GOT3 (cell line): Measurements from ENCODE around the gene MSL2.
A peak's percentile ranks its signal among the peaks of the same experiment; 100 is the strongest.
"Not testable (repeated sequence)": the region's sequence is repeated elsewhere in the genome, so short reads cannot be mapped to it uniquely, and the experiment has no call there.

ENCODE experiments used
- DNase-seq: peaks from one replicate; lab custom pipeline; 2025; ENCODE audit warnings: mixed read lengths; lab: John Stamatoyannopoulos, UW

The MSL2 gene, protein sequence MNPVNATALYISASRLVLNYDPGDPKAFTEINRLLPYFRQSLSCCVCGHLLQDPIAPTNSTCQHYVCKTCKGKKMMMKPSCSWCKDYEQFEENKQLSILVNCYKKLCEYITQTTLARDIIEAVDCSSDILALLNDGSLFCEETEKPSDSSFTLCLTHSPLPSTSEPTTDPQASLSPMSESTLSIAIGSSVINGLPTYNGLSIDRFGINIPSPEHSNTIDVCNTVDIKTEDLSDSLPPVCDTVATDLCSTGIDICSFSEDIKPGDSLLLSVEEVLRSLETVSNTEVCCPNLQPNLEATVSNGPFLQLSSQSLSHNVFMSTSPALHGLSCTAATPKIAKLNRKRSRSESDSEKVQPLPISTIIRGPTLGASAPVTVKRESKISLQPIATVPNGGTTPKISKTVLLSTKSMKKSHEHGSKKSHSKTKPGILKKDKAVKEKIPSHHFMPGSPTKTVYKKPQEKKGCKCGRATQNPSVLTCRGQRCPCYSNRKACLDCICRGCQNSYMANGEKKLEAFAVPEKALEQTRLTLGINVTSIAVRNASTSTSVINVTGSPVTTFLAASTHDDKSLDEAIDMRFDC

DNA sequence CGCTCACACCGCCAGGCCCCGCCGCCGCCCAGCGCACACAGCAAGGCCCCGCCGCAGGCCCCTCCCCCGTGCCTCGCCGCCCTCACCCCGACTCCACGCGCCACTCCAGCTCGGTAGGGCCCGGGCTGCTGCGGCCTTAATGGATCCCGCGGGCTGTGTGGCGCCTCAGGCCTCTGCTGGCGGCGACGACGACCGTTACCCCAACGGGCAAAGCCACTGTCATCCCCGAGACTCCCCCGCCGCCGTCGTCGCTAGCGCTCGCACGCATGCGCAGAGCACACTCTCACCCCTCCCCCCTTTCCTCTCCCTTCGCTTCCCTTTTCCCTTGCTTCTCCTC, at the start of gene MSL2:
Gene MSL2 (minus strand): TSS at position 272 of the 337 bp plus-strand sequence. CDS start 1,222 bp downstream, outside the sequence.
- DNase-seq: peak; percentile 93

DNA sequence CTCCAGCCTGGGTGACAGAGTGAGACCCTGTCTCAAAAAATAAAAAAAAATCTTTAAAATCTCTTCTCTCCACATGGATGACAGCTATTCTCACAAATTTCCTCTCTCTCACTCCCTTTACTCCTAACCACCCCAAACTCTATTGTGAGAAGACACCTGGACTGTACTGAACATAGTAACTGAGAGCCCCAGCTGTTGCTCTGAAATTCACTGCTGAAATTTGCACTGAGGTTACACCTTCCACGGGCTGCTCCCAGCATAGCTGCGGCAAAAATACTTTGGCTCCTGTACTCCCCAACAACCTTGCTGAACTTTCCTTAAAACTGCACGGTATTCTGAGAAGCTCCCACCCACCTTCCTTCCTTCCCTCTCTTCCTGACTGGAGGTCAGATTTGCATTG, 49.6 kb upstream of the MSL2 start:
- DNase-seq: no peak

DNA sequence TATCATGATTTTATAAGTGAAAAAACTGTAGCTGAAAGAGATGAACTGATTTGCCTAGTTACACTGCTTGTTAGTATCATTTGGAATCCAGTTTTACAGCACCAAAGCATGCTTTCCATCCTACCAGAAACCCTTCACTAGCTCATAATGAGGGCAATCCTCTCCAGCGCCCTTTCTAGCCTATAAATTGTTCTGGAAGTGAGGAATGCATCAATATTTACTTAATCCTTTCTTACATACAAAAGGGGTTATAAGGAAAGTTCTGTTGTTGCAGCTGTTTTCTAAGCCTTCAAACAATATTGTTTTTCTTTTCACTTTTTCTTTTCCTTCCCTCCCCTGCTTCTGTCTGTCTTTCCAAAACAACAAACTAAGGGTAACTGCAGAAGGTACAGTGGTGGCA, 43.0 kb upstream of the MSL2 start:
- no peak for DNase-seq

DNA sequence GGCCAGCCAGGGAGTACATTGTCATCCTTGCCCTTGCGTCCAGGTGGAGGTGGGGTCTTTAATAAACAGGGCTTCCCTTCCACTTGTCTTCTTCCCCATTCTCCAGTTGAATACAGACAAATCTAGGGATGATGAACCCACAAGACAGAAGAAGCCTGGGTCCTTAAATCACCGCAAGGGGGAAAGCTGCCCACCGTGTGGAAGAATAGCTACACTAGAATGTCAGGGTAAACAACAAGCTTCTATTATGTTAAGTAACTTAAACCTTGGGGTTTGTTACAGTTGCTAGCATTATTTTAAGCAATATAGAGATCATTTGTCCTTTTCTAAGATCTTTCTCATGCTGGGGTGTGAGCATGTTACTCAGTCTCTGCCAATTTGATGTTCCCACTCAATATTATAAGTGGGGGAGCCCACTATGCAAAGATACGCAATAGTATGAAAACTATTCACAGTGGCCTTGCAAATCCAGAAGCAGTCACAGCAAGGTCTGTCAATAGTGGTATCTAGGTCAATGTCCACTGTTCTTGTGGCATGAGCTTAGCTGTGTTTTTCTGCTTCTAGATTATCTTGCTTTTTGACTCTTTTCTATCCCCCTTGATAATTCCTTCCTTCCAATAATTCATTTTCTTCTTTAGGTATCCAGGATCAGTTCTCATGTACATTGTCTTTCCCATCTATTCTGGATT, 42.0 kb upstream of the MSL2 start:
- DNase-seq: no peak

DNA sequence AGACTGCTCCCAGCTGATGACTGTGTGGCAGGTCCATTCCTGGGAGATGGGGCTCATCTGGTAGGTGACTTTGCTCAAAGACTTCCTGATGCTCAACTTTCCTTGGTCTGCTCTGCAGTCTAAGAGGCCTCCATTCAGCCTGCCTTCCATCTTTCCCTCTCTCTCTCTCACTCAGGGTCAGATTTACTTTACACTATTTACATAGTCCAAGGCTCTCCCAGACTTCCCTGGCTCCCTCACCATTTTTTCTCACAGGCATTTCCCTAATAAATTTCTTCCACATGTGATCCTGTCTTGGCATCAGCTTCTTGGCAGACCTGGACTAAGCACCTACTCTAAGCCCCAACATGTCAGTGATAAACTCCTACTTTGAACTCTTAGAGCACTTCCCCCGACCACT, 41.0 kb upstream of the MSL2 start:
- DNase-seq: no peak

DNA sequence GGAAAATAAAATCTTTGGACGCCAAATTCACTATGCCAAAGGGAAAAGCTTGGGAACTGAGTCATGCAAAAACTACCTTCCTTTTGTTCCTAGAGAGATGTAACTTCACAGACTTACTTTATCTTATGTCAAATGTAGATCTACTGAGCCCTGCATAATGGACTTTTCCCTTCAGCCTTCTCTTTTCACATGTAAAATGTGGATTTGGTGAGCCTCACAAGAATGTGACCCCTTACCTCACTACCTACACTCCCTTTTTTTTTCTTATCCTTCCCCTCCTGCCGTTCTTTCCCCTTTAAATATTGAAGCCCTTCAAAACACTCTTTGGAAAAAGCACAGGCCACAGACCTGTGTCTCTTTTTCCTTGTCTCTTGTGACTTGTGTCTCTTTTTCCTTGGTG, 40.0 kb upstream of the MSL2 start:
- no peak for DNase-seq

DNA sequence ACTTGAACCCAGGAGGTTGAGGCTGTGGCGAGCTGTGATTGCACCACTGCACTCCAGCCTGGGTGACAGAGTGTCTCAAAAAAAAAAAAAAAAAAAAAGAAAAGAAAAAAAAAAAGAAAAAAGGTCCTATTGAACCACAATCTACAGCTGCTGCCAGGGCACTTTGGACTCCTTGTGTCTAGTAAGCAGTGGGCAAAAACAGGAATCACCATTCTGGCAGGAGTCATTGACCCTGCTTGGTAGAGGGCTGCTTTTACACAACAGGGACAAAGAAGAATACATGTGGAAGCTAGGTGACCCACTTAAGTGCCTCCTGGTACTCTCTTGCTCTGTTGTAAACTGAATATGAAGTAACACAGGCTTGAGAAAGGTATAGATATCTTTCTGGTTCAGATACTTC, 39.4 kb upstream of the MSL2 start:
- no peak for DNase-seq

DNA sequence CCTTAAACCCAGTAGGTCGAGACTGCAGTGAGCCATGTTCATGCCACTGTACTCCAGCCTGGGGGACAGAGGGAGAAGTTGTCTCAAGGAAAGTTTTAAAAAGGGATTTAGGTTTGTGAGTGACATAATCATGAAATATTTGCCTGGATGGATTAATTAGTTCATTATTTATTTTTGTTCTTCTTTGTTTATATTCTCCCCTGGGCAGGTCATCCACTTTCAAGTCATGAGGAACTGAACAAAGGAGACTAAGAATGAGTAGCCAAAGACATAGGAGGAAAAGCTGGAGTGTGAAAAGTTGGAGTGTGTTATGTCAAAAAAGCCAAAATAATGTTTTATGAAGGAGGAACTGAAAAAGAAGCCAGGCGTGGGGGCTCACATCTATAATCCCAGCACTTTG, 36.3 kb upstream of the MSL2 start:
- no peak for DNase-seq

DNA sequence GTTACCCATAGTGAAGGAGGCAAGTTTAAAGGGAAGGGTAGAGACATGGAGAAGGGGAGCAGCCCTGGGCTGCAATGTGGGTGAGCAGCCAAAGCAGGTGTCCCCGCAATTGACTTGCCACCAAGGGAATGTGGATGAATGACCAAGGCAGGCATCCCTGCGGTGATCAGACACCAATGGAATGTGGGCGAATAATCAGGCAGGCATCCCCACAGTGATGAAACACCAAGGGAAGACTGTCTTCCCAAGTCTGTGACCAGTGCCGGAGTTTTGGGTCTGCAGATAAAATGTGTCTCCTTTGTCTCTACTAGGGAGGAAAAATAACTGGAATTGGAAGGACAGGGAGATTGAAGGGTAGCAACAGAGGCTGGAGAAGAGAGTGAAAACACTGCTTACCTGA, 26.6 kb upstream of the MSL2 start:
- DNase-seq: not testable (repeated sequence)

DNA sequence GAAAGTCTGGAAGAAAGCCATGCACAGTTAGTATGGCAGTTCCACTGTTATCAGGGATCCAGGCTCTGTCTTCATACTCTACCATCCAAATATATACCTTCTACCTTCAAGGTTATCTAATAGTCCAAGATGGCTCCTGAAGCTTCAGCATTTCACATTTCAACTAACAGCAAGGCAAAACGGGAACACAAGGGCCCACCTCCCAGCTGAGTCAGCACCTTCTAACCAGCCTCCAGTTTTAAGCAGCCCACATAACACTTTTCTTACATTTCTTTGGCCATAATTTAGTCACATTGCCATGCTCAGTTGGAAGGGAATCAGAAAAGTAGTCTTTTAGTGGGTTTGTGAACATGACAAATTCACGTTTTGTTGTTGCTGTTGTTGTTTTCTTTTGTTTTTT, 15.4 kb upstream of the MSL2 start:
- DNase-seq: no peak

DNA sequence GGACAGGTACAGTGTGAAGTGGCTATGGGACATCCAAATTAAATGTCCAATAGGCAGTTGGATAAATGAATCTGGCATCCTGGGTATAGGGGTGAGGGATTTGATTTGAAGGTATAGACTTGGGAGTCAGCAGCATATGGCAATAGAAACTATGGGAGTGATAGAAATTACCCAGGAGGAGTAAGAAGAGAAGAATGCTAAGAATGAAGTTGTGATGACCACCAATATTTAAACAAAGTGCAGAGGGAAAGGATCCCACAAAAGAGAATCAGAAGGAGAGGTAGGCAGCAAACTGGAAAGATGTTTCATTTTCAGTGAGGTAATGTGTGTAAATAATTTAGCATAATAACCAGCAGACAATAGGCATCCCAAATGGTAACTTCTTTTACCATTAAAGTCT, 13.8 kb upstream of the MSL2 start:
- no peak for DNase-seq

DNA sequence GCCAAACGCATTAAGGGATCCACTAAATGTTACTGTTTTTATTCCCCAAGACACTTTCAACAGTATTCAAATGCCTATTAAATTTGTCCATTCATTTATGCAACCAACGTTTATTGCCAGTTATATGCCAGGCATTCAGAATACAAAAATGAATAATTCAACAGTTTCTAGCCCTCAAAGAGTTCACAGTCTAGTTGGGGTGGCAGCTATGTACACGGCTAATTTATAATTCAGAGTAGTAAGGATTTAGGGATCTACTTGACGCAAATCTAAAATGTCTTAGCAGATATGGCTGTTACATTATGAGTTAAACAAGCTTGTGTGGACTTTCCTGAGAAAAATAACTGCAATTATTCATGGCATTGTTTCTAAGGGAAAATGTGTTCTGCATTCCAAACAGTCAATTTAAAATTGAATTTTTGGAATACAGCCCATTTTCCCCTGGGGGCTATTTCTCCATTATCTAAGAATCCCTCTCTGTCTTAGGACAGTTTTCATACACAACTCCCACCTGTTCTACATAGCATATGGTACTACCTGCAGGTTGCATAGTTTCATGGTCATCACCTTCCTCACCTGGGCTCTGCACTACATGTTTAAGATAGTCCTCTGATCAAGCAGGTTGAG, 11.5 kb upstream of the MSL2 start:
- DNase-seq: no peak

DNA sequence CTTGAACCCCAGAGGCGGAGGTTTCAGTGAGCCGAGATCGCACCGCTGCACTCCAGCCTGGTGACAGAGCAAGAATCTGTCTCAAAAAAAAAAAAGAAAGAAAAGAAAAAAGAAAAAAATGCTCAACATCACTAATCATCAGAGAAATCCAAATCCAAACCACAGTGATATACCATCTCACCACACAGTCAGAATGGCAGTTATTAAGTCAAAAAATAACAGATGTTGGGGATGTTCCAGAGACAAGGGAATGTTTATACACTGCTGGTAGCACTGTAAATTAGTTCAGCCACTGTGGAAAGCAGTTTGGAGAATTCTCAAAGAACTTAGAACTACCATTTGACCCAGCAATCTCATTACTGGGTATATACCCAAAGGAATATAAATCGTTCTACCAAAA, 3.1 kb upstream of the MSL2 start:
- not testable (repeated sequence) for DNase-seq

DNA sequence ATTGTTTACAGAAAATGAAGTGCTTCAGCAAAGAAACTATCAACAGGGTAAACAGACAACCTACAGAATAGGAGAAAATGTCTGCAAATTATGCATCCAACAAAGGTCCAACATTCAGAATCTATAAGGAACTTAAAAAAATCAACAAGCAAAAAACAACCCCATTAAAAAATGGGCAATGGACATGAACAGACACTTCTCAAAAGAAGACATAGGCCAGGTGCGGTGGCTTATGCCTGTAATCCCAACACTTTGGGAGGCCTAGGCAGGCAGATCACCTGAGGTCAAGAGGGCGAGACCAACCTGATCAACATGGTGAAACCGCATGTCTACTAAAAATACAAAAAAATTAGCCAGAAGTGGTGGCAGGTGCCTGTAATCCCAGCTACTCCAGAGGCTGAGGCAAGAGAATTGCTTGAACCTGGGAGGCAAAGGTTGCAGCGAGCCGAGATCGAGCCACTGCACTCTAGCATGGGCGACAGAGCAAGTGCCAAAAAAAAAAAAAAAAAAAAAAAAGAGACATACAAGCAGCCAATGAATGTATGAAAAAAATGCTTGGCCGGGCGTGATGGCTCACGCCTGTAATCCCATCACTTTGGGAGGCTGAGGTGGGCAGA, 2.4 kb upstream of the MSL2 start:
- DNase-seq: not testable (repeated sequence)

DNA sequence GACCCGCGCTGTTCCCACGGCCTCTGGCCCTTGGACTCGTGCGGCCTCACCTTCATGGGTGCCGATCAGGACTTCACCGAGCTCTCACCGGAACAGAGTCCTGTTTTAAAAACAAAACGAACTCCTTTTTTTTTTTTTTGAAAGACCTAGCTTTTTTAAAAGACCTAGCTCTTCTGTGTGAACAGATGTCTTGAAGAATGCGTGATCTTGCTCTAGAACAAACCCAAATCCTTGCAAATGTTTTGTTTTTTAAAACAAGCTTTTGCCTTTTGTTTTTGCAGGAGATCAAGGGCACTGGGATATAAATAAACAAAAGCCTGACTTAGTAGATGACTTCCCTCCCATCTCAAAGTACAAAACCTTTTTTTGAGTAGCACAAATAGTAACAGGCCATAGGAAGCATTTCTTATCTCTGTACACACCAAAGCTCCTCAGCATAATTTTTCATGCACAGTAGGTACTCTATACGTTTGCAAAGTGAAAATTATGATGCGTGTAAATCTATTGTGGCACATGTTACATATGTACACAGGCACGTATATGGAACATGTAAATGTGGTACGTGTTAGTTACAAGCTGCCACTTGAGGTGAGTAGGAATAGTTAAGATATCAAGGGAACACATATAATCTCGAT, 1.1 kb upstream of the MSL2 start:
- DNase-seq: no peak

DNA sequence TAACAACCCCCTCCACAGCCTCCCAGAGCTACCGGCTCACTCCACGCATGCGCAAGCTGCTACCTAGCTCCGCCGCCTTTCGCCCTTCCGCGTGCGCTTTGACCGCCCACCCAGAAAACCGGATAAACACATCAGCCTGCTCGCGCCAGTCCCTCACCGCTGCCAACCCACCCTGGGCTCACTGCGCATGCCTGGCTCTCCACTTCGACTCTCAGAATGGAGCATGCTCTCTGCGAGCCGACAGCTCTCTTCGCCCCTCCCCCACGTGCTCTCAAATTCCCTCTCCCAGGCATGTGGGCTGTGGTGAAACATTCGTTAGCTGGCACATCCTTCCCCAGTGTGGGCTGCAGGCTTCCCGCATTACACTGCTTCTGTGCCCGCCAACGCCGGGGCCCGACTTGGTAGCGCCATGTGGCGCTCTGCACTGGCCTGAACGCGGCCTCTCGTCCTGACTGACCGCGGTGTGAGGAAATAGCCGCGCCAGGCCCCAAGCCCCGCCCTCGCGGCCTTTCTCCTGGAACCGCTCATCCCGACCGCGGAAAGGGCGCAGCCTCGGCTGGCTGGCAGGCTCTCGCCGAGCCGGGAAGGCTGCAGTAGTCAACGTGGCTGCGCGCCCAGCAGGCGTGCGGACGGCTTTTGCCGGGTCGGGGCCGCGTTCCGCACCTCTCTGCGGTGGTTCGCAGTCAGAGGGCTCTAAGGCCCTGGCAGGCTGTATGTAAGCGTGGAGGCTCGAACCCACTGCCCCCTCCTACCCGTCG, 445 bp upstream of the MSL2 start:
- peak; percentile 99 for DNase-seq

DNA sequence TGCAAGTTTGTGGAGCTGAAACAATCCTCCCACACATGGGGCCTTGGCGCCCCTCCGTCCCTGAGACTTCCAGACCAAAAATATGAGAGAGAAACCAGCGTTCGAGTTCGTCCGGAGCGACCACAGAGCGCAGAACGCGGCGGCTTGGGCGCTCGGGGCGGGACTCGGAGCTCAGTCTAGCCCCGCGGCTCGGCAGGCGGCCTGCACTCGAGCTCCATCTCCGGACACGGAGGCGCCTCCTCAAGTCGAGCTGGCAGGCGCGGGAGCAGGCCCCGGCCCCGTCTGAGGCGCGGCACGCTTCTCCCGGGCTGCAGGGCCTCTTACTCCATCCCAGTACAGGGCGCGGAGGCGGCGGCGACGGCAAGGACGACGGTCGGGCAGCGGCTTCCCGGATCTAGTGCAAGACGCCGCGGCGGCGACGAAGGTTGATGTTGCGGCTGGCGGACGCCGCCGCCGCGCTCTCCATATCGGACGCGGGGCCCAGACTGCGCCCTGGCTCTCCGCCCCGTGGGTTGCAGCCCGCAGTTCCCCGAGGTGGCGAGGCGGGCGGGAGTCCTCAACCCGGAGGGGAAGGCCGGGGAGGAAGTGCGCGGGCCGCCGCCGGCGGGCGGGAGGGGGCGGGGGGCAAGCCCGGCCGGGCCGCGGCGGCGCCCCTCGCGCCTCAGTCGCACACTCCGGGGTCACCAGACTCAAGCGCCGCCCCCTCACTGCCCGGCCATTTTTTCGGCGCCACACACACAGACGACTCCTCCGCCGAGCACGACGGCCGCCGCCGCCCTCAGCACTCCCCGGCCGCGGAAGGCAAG, 674 bp downstream of the MSL2 start:
- peak; percentile 51 for DNase-seq

DNA sequence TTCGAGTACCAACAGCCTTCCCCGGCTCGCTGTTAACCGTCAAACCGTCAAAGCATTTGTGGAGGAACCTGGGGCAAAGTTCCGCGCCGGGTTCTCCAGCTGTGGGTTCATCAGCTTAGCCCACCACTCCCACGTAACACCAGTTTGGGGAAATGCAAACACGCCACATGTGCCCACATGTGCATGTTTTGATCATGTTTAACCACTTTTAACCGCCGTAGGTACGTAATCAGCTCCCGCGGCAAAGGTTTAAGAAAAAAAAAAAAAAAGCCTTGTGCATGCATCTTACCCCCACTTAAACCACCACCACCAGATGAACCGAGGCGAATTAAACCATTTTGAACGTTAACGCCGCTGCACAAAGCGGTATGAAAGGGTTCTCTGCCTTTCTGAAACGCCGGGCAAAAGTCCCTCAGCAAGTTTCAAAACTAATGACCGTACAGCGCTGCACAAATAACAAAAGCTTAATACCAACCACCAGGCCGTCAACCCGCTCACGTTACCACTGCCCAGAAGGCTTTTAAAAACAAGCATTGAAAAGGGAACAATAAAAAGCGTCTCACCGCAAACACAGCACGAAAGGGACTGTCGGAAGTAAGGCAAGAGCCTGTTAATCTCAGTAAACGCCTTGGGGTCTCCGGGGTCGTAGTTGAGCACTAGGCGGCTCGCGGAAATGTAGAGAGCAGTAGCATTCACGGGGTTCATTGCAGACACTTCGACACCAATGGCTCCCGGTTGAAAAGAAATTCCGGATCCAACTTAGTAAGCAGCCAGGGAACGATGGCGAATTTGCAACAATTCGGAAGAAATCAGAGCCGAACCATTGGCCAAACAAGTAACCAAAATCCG, 1.5 kb downstream of the MSL2 start:
- DNase-seq: no peak

DNA sequence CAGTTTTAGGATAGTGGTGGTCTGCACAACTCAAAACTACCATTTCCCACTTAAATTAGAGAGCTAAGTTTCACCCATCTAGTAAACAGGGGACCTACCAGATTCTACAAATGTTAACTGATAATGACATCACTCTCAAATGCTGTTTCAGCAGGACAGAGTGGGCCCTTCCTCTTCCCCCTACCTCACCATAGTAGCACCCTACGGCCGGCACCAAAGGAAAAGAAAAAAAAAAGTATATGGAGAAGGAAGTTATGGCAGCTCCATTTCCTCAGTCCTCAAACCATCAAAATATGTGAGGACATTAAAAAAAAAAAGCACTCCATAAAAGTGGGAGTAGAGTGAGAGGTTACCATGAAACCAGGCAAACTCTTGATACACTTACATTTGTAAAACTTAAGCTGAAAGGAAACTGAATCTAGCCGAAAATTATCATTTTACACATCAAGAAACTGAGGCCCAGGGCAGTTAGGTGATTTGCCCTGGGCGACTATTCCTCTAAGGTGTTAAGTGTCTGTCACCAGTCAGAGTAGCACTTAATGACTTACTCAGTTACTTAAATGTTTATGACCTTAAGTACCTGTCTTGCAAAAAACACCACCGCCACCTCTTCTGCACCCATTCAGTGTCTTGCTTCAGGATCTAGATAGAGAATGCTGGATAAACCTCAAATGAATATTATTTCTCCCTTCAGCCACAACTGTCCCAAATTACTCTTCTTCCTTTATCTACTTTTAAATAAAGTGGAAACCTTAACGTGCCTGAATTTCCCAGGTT, 2.7 kb downstream of the MSL2 start:
- no peak for DNase-seq
